ENCODE measurements around the gene CHN1. TPM values are rescaled to one million over a fixed set of nuclear protein-coding genes. Genes with fewer than 3 reads are reported as not detected.

Gene CHN1
- polyA plus RNA-seq, 1 of the 3 experiments (the other 2 are of a cell fraction): 31.6 TPM

DNA sequence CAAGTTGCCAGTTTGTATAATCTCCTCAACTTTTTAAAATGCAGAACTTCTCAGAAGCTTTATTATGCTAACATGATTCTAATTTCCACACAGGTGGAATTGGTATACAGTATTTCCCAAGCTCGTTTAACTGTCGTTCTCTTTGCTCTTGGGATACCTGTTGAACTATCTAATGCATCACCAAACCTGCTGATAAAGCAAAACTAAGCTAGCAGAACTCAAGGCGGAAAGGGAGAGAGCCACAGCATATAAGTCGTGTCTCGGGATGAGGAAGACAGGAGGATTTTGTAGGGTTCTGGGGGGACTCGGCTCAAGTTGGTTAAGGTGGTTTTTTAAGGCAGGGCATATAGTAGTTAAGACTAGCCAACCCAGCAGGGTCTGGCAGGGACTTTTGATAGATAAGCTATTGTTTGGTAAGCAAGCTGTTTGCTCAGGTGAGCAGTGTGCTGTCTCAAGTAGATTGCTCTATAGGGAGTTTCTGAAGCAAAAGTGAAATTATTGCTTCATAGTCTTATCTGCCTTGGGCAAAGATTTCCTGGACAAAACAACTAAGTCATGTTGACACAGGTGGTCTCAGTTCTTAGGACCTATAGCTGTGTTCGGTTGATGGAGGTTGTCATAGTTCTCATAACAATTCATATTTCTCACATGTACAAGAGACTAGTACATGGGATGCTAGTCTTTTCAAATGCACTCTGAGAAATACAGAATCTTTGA lies 212.7 kb downstream of the CHN1 start:
- no peaks in the 10 kb centered on the region for H3K9me2 ChIP-seq
- POLR2A ChIA-PET: no interaction called here
- H2AFZ ChIP-seq (ENCODE audit: low read depth): no peak overlapping the region
- no peak overlapping the region for H3K27ac ChIP-seq (ENCODE audit: low read depth in 2 of 2, low read length in 1 of 2)
- H3K27me3 ChIP-seq (ENCODE audit: insufficient read depth): no peaks in the 10 kb centered on the region
- DNase-seq: no peak
- no peaks in the 10 kb centered on the region for H3K36me3 ChIP-seq (replicated peaks in 1 of 2; ENCODE audit: control insufficient read depth in 1 of 2, insufficient read depth in 2 of 2, low read length in 1 of 2)
- no peaks in the 10 kb centered on the region for H3K79me2 ChIP-seq (ENCODE audit: insufficient read depth)
- CTCF ChIA-PET: interaction anchor here (0.9 kb wide), 1 partner anchor 21 kb away, joined by 5 read pairs; no protein-coding TSS in a partner anchor
- no peaks in the 10 kb centered on the region for H3K9me3 ChIP-seq
- WGBS (ENCODE audit: low lambda C conversion rate): 91% methylated on average over 7 of the region's 7 CpGs
- peaks cover 4% of the 10 kb centered on the region for H3F3A ChIP-seq (replicated peaks; ENCODE audit: insufficient read depth)
- H3K4me3 ChIP-seq (ENCODE audit: low read depth in 2 of 2, low read length in 1 of 2): no peak overlapping the region
- H3K4me2 ChIP-seq: no peak overlapping the region
- TF ChIP-seq TEAD4 (IDR thresholded peaks at IDR 0.05; ENCODE audit: borderline replicate concordance, insufficient read depth) (no peak), MEF2A (IDR thresholded peaks at IDR 0.05; ENCODE audit: borderline replicate concordance, low read depth) (no peak), NFIC (IDR thresholded peaks at IDR 0.05; ENCODE audit: borderline replicate concordance) (no peak), RAD21 (IDR thresholded peaks at IDR 0.05; ENCODE audit: low read length) (no peak), RFX5 (IDR thresholded peaks at IDR 0.05; ENCODE audit: low read length) (no peak), TAF1 (IDR thresholded peaks at IDR 0.05; ENCODE audit: borderline replicate concordance, low read depth, low read length) (no peak), NRF1 (IDR thresholded peaks at IDR 0.05; ENCODE audit: low read depth, low read length) (no peak), RCOR1 (IDR thresholded peaks at IDR 0.05; ENCODE audit: low read length) (no peak), IRF3 (IDR thresholded peaks at IDR 0.05; ENCODE audit: low read depth, low read length) (no peak), GATA2 (CRISPR knock-in tag; IDR thresholded peaks at IDR 0.05) (no peak), FOXJ3 (CRISPR knock-in tag; IDR thresholded peaks at IDR 0.05) (no peak), FOXM1 (IDR thresholded peaks at IDR 0.05; ENCODE audit: low read depth) (no peak)
- TF ChIP-seq, protein P1, sequence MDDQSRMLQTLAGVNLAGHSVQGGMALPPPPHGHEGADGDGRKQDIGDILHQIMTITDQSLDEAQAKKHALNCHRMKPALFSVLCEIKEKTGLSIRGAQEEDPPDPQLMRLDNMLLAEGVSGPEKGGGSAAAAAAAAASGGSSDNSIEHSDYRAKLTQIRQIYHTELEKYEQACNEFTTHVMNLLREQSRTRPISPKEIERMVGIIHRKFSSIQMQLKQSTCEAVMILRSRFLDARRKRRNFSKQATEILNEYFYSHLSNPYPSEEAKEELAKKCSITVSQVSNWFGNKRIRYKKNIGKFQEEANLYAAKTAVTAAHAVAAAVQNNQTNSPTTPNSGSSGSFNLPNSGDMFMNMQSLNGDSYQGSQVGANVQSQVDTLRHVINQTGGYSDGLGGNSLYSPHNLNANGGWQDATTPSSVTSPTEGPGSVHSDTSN (IDR thresholded peaks at IDR 0.05): no peak
- TF ChIP-seq, protein P2, sequence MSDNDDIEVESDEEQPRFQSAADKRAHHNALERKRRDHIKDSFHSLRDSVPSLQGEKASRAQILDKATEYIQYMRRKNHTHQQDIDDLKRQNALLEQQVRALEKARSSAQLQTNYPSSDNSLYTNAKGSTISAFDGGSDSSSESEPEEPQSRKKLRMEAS (IDR thresholded peaks at IDR 0.05; ENCODE audit: low read depth): no peak
- TF ChIP-seq, protein P3, sequence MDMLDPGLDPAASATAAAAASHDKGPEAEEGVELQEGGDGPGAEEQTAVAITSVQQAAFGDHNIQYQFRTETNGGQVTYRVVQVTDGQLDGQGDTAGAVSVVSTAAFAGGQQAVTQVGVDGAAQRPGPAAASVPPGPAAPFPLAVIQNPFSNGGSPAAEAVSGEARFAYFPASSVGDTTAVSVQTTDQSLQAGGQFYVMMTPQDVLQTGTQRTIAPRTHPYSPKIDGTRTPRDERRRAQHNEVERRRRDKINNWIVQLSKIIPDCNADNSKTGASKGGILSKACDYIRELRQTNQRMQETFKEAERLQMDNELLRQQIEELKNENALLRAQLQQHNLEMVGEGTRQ (IDR thresholded peaks at IDR 0.05; ENCODE audit: borderline replicate concordance, low read depth, low read length): no peak
- H4K20me1 ChIP-seq (ENCODE audit: insufficient read depth): no peaks in the 10 kb centered on the region
- peaks cover 5 to 17% of the 10 kb centered on the region in 2 experiments; a peak in 2 of 4 replicates for H3K4me1 ChIP-seq (ENCODE audit: control insufficient read depth in 1 of 2, insufficient read depth in 2 of 2, low read depth in 1 of 2, low read length in 1 of 2)
- H3K9ac ChIP-seq: no peak overlapping the region
